ENCODE data around the gene KCNQ5. TPM values are rescaled to one million over a fixed set of nuclear protein-coding genes. Genes with fewer than 3 reads are reported as not detected.

The KCNQ5 gene
- total RNA-seq, 1 donor from 2014 or later, result 1.7 TPM

DNA sequence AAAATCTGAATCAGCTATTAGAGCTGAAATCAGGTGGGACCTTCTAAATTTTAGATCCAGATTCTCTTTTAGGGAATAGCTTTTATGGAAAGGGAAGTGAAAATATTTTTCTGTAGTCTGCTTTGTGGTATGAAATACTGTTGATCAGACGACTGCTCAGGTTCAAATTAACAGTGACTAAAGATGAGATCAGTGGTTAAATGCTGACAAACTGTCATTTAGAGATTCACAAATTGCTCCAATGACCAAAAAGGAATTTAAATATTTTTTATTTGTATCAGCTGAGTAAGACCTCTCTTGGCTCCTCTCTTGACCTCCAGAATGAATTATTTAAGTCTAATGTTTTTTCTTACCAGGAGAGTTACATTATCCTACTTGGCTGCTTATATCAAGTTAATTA is 77.3 kb downstream of the KCNQ5 start:
- TF ChIP-seq, protein P1, sequence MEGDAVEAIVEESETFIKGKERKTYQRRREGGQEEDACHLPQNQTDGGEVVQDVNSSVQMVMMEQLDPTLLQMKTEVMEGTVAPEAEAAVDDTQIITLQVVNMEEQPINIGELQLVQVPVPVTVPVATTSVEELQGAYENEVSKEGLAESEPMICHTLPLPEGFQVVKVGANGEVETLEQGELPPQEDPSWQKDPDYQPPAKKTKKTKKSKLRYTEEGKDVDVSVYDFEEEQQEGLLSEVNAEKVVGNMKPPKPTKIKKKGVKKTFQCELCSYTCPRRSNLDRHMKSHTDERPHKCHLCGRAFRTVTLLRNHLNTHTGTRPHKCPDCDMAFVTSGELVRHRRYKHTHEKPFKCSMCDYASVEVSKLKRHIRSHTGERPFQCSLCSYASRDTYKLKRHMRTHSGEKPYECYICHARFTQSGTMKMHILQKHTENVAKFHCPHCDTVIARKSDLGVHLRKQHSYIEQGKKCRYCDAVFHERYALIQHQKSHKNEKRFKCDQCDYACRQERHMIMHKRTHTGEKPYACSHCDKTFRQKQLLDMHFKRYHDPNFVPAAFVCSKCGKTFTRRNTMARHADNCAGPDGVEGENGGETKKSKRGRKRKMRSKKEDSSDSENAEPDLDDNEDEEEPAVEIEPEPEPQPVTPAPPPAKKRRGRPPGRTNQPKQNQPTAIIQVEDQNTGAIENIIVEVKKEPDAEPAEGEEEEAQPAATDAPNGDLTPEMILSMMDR (conservative IDR thresholded peaks at IDR 0.05; ENCODE audit: low read depth, low read length), result no peak
- DNase-seq (ENCODE audit: low read depth), result no peak
- H3K4me3 ChIP-seq (ENCODE audit: low read depth, low read length), result no peak overlapping the region

DNA sequence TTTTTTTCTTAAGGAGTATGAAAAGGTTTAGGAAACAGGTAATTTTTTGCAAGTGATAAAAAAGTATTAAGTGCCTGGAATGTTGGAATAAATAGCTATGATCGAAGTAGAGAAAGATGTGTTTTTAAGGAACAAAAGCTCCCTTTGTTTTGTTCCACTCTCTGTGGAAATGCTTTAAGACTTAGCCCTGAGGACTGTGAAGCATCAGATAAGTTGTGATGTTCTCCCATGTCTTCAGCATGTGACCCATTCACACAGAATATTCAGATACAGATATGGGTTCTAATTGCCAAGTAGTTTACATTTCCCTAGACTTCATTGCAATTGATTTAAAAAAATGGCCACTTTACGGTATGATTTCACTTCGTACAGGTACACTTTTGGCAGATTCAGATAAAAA is 80.6 kb downstream of the KCNQ5 start:
- no peak overlapping the region for H3K4me3 ChIP-seq (ENCODE audit: low read depth, low read length)
- DNase-seq (ENCODE audit: low read depth), result no peak
- TF ChIP-seq, protein P1 (conservative IDR thresholded peaks at IDR 0.05; ENCODE audit: low read depth, low read length), result no peak

DNA sequence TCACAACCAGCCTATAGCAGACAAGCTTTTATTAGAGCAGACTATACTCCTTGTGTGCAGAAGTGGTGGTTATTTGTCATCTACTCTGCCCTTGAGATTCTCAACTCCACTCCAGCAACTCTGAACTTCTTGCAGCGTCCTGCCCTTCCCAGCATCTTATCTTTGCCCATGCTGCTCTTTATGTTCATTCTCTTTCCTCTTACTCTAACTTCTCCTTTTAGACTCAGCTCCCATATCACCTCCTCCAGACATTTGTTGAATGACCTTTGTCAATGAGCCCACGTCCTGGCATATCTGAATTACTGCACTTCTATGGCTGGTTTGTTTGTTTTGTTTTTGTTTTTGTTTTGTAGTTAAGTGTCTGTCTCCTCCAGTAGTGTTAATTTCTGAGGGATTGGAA is 81.2 kb downstream of the KCNQ5 start:
- no peak for DNase-seq (ENCODE audit: low read depth)
- TF ChIP-seq, protein P1 (conservative IDR thresholded peaks at IDR 0.05; ENCODE audit: low read depth, low read length), result no peak
- no peak overlapping the region for H3K4me3 ChIP-seq (ENCODE audit: low read depth, low read length)

DNA sequence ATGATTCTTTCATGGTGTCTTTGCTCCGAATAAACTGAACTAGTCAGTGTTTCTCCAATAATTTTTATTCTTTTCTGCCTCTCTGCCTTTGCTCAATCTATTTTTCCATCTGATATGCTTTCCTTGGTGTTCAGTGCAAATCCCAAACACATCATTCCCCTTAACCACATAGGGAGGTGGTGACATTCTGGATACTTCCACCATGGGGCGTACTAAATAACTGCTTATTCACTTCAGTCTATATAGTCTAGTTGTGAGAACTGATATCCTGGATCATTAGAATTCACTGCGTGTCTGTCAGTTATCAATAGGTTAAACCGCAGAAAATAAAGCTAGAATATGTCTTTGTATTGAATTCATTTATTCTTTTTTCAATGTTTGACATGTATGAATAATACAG is 83.1 kb downstream of the KCNQ5 start:
- TF ChIP-seq, protein P1 (conservative IDR thresholded peaks at IDR 0.05; ENCODE audit: low read depth, low read length), result peak; percentile 32
- no peak overlapping the region for H3K4me3 ChIP-seq (ENCODE audit: low read depth, low read length)
- DNase-seq (ENCODE audit: low read depth), result no peak

DNA sequence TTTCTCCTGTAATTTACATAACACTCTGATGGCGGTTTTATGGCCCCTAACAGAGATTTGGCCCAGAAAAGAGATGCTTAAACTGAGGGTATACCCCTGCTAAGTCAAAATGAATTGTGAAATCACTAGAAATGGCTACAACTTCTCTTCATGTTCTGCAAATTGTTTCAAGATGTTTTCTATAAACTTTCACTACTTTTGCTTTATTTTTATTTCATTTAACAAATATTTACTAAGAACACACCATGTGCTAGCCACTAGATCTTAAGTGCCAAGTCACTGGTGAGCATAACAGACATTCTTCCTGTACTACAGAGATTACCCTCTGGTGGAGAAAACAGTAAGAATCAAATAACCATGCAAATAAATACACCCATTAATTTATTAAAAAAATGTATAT is 87.6 kb downstream of the KCNQ5 start:
- TF ChIP-seq, protein P1 (conservative IDR thresholded peaks at IDR 0.05; ENCODE audit: low read depth, low read length), result no peak
- no peak overlapping the region for H3K4me3 ChIP-seq (ENCODE audit: low read depth, low read length)
- no peak for DNase-seq (ENCODE audit: low read depth)

DNA sequence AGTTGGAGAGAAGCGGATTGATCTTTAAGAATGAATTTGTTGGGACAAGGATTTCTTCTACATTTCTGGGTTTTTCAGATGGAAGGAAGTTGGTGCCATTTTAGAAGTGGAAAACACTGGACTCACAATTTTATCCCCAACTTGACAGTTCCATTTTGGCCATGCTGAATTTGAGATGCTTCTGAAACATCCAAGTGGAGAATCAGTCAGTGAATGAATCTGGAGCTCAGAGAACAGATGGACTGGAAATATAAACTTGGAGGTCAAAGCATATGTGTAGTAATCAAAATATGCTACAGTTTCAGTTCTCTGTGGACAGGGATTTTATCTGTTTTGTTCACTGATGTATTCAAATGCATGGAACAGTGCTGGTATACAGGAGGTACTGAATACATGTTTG is 89.9 kb downstream of the KCNQ5 start:
- TF ChIP-seq, protein P1 (conservative IDR thresholded peaks at IDR 0.05; ENCODE audit: low read depth, low read length), result no peak
- no peak overlapping the region for H3K4me3 ChIP-seq (ENCODE audit: low read depth, low read length)
- DNase-seq (ENCODE audit: low read depth), result no peak

DNA sequence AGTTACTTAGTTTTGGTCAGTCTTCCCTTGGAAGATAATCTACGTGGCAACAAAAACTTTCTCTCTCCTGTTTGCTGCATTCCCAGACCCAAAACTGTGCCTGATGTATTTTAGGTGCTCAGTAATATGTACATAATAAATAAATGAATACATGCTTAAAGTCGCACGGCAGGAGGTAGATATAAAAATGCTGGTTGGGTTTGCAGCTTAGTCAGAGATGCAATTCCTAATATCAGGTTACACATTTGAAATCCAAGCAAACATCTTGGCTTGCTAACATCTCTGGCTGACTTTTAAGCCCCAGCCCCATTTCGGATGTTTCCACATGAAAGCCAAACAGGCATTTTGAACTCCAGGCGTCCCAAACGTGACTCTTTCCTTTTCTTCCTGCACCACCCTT is 91.0 kb downstream of the KCNQ5 start:
- TF ChIP-seq, protein P1 (conservative IDR thresholded peaks at IDR 0.05; ENCODE audit: low read depth, low read length), result no peak
- no peak overlapping the region for H3K4me3 ChIP-seq (ENCODE audit: low read depth, low read length)
- DNase-seq (ENCODE audit: low read depth), result no peak

Measured in epithelial cell of proximal tubule (primary cell).